ENCODE data around the gene NCK1. TPM values are rescaled to one million over a fixed set of nuclear protein-coding genes. Genes with fewer than 3 reads are reported as not detected.

Gene NCK1
- 55.5 TPM for total RNA-seq

- DNase-seq, result peak; percentile 98
These were observed at the start of gene NCK1 for GRCh38 chr3:136861890-136862616. TSS of gene NCK1 (plus strand) at chr3:136862208. CDS start at chr3:136928002, 65,794 bp downstream.

GRCh38 chr3:136817448-136817847, 44.6 kb upstream of the NCK1 start:
- DNase-seq, result no peak

- DNase-seq, result no peak
These were observed 43.7 kb upstream of the NCK1 start for GRCh38 chr3:136818191-136818768.

GRCh38 chr3:136818769-136819391, 43.1 kb upstream of the NCK1 start, which contains the start of gene SLC35G2:
TSS of gene SLC35G2 (plus strand) at chr3:136819126. CDS start at chr3:136854461, 35,335 bp downstream.
- no peak for DNase-seq

- no peak for DNase-seq
These were observed 42.6 kb upstream of the NCK1 start for GRCh38 chr3:136819392-136819730.

GRCh38 chr3:136819731-136820679, 42.0 kb upstream of the NCK1 start:
- no peak for DNase-seq

- no peak for DNase-seq
These were observed 30.5 kb upstream of the NCK1 start for GRCh38 chr3:136831461-136831860.

- DNase-seq, result no peak
These were observed 26.8 kb upstream of the NCK1 start for GRCh38 chr3:136835089-136835812.

- no peak for DNase-seq
These were observed 26.0 kb upstream of the NCK1 start for GRCh38 chr3:136835813-136836510.

- DNase-seq, result no peak
These were observed 25.4 kb upstream of the NCK1 start for GRCh38 chr3:136836511-136837156.

GRCh38 chr3:136838641-136839555, 23.1 kb upstream of the NCK1 start:
- DNase-seq, result no peak

- no peak for DNase-seq
These were observed 22.5 kb upstream of the NCK1 start for GRCh38 chr3:136839556-136839931.

- DNase-seq, result no peak
These were observed 21.8 kb upstream of the NCK1 start for GRCh38 chr3:136840252-136840651.

- DNase-seq, result no peak
These were observed 19.7 kb upstream of the NCK1 start for GRCh38 chr3:136842294-136842693.

- DNase-seq, result no peak
These were observed 17.3 kb upstream of the NCK1 start for GRCh38 chr3:136844724-136845123.

GRCh38 chr3:136852180-136852579, 9.8 kb upstream of the NCK1 start:
- no peak for DNase-seq

- no peak for DNase-seq
These were observed 5.3 kb upstream of the NCK1 start for GRCh38 chr3:136856665-136857064.

GRCh38 chr3:136858381-136858780, 3.6 kb upstream of the NCK1 start:
- DNase-seq, result no peak

- DNase-seq, result no peak
These were observed 1.5 kb upstream of the NCK1 start for GRCh38 chr3:136860541-136860940.

Measured in skin of body (tissue), 2 donors.